Activated gamma-delta T cell treated with anti-CD3 and anti-CD28 coated beads, Interleukin-2, amount 50 U/mL, for 16 hours (primary cell): ENCODE data around the gene C7orf57.
A peak's percentile ranks its signal among the peaks of the same experiment; 100 is the strongest.
"Not testable (repeated sequence)": the region's sequence is repeated elsewhere in the genome, so short reads cannot be mapped to it uniquely, and the experiment has no call there.

ENCODE experiments used
- DNase-seq: peaks from one replicate; pipeline ENCODE4 v3.0.0-alpha.2; 2020; ENCODE audit warnings: low read depth

The C7orf57 gene

DNA sequence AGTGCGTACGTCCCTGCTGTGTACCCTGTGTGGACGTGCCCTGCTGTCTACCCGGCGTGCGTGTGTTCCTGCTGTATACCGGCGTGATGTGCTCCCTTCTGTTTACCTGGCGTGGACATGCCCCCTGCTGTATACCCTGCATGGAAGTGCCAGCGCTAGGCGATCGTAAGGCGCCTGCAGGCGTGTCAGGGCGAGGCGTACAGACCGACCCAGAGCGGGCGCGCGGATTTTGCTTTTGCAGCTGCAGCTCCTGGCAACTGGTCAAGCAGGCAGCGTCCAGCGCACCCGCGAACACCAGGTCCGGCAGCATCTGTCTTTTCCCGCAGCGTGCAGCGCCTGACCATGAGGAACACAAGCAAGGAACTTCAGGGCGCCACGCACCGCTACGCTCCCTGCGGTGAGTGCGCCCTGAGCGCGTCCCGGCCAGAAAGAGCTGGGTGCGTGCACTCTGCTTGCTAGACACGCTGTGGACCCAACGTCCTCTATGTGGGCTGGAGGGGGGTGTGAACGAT is 680 bp downstream of the C7orf57 start:
- DNase-seq, result no peak

GRCh38 chr7:48038815-48039506 is 3.6 kb downstream of the C7orf57 start:
- DNase-seq, result no peak

DNA sequence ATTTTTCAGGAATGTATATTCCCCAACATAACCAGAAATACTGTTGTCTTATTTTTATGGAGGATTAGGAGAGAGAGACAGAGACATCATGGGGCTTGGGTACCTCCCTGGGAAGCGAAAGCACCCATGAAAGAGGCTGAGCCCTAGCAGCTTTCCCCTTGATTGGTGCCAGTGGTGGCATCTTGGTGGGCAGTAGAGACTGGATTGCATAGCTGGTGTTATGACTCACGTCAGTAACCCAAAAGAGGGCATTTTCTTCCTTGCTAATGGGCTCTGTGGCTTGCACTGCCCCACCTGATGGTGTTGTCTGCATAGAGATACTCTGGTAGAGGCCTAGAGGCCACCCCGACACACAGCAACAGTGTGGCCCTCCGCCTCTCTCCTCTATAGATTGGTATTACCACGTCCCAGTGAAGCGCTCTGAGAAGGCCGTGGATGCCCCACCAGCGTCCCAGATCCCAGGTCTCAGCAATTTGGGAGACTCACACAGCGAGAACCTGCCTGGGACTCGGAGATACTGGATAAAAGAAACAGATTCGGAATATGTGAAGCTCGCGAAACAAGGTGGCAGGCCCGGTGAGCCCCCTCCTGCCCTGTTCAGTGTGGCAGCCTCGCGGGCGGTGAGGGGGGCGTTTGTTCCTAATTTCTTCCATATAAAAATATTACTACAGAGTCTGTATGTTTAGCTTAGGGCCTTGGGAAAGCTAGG is 5.8 kb downstream of the C7orf57 start:
- no peak for DNase-seq

GRCh38 chr7:48041653-48041970 is 6.3 kb downstream of the C7orf57 start:
- DNase-seq, result no peak

GRCh38 chr7:48042216-48042615 is 6.9 kb downstream of the C7orf57 start:
- no peak for DNase-seq

GRCh38 chr7:48042636-48043035 is 7.3 kb downstream of the C7orf57 start:
- no peak for DNase-seq

DNA sequence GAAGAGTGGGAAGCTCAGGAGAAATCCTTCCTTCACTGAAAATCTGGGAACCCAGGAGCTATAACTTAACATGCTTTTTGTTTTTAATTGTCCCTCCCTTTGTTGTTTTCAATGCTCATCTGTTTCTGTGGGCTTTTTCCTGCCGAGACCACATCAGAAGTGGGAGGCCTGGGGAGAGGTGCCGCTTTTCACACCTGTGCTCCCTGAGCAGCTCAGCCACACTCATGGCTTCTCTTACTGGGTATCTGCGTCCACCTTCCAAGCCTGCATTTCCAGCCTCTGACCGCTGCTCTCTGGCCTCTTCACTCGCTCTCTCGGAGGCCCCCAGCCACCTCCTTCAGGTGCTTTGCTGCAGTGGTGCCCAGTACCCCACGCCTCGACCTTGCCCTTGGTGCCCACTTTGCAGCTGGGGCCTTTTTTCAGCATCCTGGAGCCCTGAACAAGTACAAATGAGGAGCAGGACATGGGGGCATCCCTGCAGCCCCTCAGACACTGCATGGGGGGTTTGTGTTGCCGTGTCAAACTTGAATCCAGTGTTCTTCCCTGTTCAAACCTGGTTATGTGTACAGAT is 9.9 kb downstream of the C7orf57 start:
- no peak for DNase-seq

GRCh38 chr7:48046458-48046857 is 11.1 kb downstream of the C7orf57 start:
- DNase-seq, result no peak

DNA sequence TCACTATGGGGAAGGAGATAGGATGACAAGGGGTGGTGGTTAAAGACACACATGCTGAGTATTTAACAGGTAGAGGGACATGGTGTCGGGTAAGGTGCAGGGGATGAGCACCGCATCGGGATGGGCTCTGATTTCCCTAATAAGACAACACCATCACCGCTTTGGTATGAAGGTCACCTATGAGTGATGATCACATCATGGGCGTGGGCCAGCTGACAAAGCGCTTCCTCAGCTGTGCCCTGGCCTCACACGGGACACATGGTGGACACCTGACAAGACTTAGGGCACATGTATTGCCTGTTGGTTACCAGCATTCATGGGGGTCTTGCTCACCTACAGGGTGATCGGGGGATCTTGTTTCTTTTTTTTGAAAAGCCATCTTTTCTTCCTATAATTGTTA is 12.8 kb downstream of the C7orf57 start:
- DNase-seq, result no peak

- DNase-seq, result no peak
These were observed 14.5 kb downstream of the C7orf57 start for GRCh38 chr7:48049850-48050249.

DNA sequence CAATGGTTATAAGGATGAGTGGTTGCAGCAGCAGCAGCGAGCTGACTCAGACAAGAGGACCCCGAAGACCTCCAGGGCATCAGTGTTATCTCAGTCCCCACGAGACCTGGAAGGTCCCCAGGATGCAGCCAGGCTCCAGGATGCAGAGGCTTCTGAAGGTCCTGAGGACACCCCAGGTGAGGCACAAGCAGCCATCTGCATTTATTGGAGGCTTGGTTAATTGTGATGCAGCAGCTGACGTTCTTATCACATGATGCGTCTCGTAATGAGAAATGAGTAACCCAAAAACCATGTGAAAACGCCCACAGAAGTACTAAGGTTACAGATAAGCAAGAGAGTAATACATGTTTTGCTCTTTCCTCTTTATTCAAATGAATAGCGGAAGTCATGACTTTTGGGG is 17.4 kb downstream of the C7orf57 start:
- no peak for DNase-seq

DNA sequence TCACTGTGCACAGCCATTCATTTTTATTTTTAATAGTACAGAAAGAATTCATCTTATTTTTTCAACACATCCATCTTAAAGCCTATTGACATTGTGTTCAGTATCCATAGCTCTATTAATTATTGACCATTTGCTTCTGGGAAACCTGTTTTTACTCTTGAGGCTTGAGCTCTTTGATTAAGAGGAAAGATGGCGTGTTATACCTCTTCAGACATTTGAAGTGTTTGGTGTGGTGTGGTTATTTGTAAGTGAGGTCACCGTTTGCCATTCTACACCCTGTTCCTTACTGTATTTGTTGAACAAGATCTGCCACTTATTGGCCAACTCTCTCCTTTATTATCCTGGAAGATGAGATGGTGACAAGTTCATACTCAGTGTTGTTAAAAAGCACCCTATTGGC is 18.4 kb downstream of the C7orf57 start:
- DNase-seq, result no peak

DNA sequence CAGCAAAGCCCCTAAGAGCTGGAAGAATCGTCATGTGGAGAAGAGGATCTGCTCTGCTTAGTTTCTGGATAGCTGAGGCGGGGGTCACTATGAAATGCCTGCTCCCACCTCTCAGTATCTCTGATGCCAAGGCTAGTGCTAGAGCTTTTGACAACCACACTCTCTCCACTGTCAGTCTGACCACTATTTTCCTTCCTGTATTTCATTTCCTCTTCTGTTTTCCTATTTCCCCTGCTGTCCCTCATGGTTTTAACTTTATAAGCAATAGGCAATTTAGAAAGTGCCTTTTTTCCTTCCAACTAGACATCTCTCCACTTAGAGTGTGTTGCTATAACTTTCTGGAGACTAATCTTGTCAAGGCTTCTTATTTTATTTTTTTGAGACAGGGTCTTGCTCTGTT is 23.6 kb downstream of the C7orf57 start:
- DNase-seq, result no peak

- DNase-seq, result no peak
These were observed 24.4 kb downstream of the C7orf57 start for GRCh38 chr7:48059706-48060105.

DNA sequence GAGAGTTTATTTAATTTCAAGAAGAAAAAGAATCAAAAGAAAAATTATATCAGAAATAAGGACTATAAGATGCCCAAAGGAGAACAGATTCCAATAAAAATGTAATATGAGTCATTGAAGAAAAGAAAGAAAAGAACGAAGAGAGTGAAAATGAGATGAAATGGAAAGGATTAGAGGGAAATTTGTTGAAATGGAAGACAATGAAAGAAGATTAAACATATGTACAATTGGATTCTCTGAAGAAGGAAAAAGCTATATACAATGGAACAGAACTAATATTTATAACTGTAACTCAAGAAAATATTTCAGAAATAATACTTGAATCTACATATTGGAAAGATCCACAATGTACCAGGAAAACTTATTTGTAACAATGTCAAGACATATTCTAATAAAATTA is 28.6 kb downstream of the C7orf57 start:
- no peak for DNase-seq

DNA sequence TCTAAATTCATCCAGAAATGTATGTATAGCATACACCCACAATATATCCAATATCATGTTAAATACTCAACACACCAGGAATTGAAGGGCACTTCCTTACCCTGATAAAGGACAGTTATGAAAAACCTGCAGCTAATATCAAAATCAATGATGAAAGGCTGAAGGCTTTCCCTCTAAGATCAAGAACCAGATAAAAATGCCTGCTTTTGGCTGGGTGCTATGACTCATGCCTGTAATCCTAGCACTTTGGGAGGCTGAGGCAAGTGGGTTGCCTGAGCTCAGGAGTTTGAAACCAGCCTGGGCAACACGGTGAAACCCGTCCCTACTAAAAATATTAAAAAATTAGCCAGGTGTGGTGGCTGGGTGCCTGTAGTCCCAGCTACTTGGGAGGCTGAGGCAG is 32.1 kb downstream of the C7orf57 start:
- DNase-seq, result no peak

GRCh38 chr7:48074204-48074654 is 38.9 kb downstream of the C7orf57 start:
- DNase-seq, result no peak

DNA sequence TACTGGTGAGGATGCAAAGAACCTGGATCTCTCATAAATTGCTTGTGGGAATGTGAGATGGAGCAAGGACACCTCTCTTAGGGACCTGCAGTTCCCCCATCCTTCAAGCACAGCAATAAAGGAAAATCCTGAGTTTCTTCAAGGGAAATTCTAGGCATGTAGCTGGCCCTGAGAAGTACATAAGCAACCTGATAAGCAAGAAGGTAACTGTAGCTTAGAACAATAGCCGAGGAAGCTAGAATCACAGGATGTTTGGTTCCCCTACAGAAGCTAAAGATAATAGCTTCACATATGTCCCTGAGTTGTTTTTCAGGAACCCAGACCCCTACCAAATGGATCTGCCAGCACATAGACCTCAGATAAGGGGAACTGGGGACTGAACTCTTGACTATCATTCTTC is 42.1 kb downstream of the C7orf57 start:
- DNase-seq, result no peak

DNA sequence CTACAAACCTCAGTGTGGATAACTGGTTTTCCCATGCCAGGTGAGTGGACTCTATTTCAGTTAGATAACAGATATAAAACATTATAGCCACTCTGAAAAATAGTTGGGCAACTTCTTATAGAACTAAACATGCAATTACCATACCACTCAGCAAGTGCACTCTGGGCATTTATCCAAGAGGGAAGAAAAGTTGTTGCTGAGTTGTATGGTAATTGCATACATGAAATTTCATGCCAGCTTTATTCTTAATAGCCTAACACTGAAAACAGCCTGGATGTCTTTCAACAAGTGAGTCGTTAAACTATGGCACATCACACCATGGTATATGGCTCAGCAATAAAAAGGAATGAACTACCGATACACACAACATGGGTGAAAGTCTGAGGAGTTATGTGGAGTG is 43.1 kb downstream of the C7orf57 start:
- no peak for DNase-seq

GRCh38 chr7:48082378-48082777 is 47.0 kb downstream of the C7orf57 start:
- not testable (repeated sequence) for DNase-seq

GRCh38 chr7:48083114-48083830 is 47.9 kb downstream of the C7orf57 start:
- no peak for DNase-seq

DNA sequence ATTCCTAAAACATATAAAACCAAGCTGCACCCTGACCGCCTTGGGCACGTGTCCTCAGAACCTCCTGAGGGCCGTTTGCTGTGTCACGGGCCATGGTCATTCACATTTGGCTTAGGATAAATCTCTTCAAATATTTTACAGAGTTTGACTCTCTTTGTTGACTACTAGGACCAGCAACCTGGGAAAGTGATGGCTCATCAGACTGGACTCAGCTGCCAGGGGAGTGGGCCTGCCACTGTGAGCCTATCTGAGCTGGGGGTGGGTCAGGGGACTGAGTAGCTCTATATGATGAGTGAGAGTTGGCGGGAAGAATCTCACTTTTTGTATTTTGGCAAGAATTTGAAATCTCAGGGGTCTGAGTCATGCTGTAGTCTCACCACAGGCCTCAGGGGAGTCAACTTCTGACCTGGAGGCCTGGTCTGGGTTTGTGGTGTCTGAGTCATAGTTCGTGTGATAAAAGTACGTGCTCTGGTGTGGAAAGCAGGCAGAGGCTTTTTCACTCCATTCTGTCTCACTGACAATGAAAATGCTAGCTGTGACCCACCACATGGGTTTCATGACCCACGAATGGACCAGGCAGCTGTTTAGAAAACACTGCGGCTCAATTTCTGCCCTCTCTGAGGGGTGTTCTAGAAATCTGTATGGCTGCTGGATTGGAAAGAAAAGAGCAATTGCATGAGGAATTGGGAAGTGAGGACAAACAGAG is 49.5 kb downstream of the C7orf57 start:
- peak; percentile 68 for DNase-seq
